RWPE2 (cell line): ENCODE data around the gene COG1.

ENCODE experiments used
- ATAC-seq: fragments of 200-7000 bp; cut with Tn5 transposase; 3 replicates; pipeline ENCODE4 v1.9.1; 2021; ENCODE audit warnings: low read depth
- DNase-seq: peaks from one replicate; pipeline ENCODE4 v3.0.0-alpha.2; 2020; ENCODE audit warnings: low spot score
- H3K27ac ChIP-seq: fragments of 450-650 bp; 2 replicates; pipeline ENCODE4 v1.5.1; 2017; ENCODE audit warnings: mild to moderate bottlenecking; ENCODE audit not compliant: poor library complexity, severe bottlenecking
- H3K27me3 ChIP-seq: fragments of 250-450 bp; sonication (Bioruptor Pico); 2 replicates; pipeline ENCODE4 v1.5.1; 2021; ENCODE audit warnings: mild to moderate bottlenecking, moderate library complexity; ENCODE audit not compliant: insufficient read depth, poor library complexity, severe bottlenecking
- H3K36me3 ChIP-seq: fragments of 250-450 bp; sonication (Bioruptor Pico); 2 replicates; pipeline ENCODE4 v1.5.1; 2020; ENCODE audit warnings: low read depth, mild to moderate bottlenecking, moderate library complexity
- H3K4me1 ChIP-seq: fragments of 250-450 bp; sonication (Bioruptor Pico); 2 replicates; pipeline ENCODE4 v1.5.1; 2021; ENCODE audit warnings: mild to moderate bottlenecking, moderate library complexity; ENCODE audit not compliant: insufficient read depth, poor library complexity, severe bottlenecking
- H3K4me3 ChIP-seq: fragments of 250-450 bp; sonication (Bioruptor Pico); 2 replicates; pipeline ENCODE4 v1.5.1; 2021; ENCODE audit warnings: mild to moderate bottlenecking, moderate library complexity; ENCODE audit not compliant: severe bottlenecking
- H3K9me3 ChIP-seq: fragments of 250-450 bp; sonication (Bioruptor Pico); 2 replicates; pipeline ENCODE4 v1.5.1; 2021; ENCODE audit warnings: mild to moderate bottlenecking, moderate library complexity; ENCODE audit not compliant: severe bottlenecking
- CTCF ChIP-seq: fragments of 450-650 bp; IDR thresholded peaks from one replicate; pipeline ENCODE4 v1.5.1; 2017; ENCODE audit warnings: mild to moderate bottlenecking, moderate library complexity; ENCODE audit not compliant: poor library complexity, severe bottlenecking

COG1 gene

GRCh38 chr17:73189417-73190099, 3.3 kb upstream of the COG1 start:
- peaks cover 1% of the 10 kb centered on the region for H3K36me3 ChIP-seq
- peaks cover 2% of the 10 kb centered on the region for H3K4me1 ChIP-seq
- no peak overlapping the region for H3K4me3 ChIP-seq
- DNase-seq (no peak), ATAC-seq (peak; percentile 33; the same call in 1 of the 3 replicates)
- no peak overlapping the region for H3K27ac ChIP-seq
- H3K9me3 ChIP-seq: no peaks in the 10 kb centered on the region
- no peaks in the 10 kb centered on the region for H3K27me3 ChIP-seq
- TF ChIP-seq CTCF: peak; percentile 60

GRCh38 chr17:73191443-73192205, 1.2 kb upstream of the COG1 start:
- Histone ChIP-seq H3K9me3 (no peaks in the 10 kb centered on the region), H3K4me3 (peak overlapping the region; percentile 88), H3K27me3 (no peaks in the 10 kb centered on the region), H3K27ac (peak overlapping the region; percentile 92), H3K36me3 (peaks cover 21% of the 10 kb centered on the region), H3K4me1 (peaks cover 7% of the 10 kb centered on the region)
- no peak for DNase-seq
- TF ChIP-seq CTCF: peak; percentile 92
- 0 out of 3 replicates have a peak, but pooled peaks have one; percentile 18 for ATAC-seq

- H3K27me3 ChIP-seq: no peaks in the 10 kb centered on the region
- no peaks in the 10 kb centered on the region for H3K9me3 ChIP-seq
- peaks cover 7% of the 10 kb centered on the region for H3K4me1 ChIP-seq
- peak overlapping the region; percentile 92 for H3K27ac ChIP-seq
- H3K4me3 ChIP-seq: peak overlapping the region; percentile 88
- H3K36me3 ChIP-seq: peaks cover 28% of the 10 kb centered on the region
- DNase-seq (peak; percentile 88), ATAC-seq (peak; percentile 75)
- TF ChIP-seq CTCF: no peak
These were observed 505 bp upstream of the COG1 start for GRCh38 chr17:73192206-73192893.

- Histone ChIP-seq H3K9me3 (no peaks in the 10 kb centered on the region), H3K4me3 (no peak overlapping the region), H3K27me3 (no peaks in the 10 kb centered on the region), H3K4me1 (peaks cover 7% of the 10 kb centered on the region), H3K36me3 (peaks cover 51% of the 10 kb centered on the region), H3K27ac (no peak overlapping the region)
- no peak for ATAC-seq
- no peak for TF ChIP-seq CTCF
- DNase-seq: no peak
These were observed 1.8 kb downstream of the COG1 start for GRCh38 chr17:73194514-73195222.
